Endometrial microvascular endothelial cells (primary cell): Measurements from ENCODE around the gene SLK. TPM values are rescaled to one million over a fixed set of nuclear protein-coding genes. Genes with fewer than 3 reads are reported as not detected.

Source experiments
- in situ Hi-C: cut with HindIII; loops from 2 replicates; pipeline ENCODE4 v1.10.0; 2017; ENCODE audit warnings: low sequenced_read_pairs, low pct_unique_long_range_greater_than_20kb; ENCODE audit errors: inconsistent ontology term
- total RNA-seq: library from RNA; depleted of rRNA; stranded (reverse); fragments of >200 nt; gene quantifications from one replicate; pipeline ENCODE4 v1.2.3, GENCODE V29; 2015; ENCODE audit errors: inconsistent ontology term

Gene SLK
- total RNA-seq, 1 donor from 2014 or later: 47.3 TPM

DNA sequence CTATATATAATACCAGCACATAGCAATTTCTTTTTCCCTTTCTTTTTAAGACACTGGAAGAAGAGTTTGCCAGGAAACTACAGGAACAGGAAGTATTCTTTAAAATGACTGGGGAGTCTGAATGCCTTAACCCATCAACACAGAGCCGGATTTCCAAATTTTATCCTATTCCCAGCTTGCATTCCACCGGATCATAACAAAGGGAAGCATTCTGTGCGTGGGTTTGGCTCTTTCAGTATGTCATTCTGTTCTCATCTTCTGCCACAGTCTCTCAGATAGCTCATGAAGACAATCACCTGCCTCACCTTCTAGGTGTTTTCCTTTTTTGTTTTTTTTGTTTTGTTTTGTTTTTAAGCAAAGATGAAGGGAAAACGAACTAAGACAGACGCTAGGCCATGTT lies 58.6 kb downstream of the SLK start:
- in situ Hi-C loops: no loop called here

DNA sequence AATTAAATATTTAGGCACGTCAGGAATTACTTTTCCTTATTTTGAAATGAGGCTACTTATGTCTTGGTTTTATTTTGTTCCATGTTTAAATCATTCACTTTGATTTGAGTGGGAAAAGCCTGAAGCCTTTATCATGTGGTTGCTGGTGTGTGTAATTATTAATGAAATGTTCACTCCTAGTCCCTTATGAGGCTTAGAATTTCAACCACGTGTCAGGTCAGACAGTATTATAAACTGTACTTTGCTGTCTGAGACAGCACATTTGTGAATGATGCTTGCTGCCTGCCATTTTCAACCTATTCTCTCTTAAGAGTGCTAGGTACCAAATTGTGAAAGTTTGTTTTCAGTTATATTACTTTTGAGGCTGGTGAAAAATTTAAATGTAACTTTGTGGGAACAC lies 59.8 kb downstream of the SLK start:
- in situ Hi-C loops: no loop called here

GRCh38 chr10:104028146-104028545 lies 61.2 kb downstream of the SLK start:
- in situ Hi-C loops: no loop called here

DNA sequence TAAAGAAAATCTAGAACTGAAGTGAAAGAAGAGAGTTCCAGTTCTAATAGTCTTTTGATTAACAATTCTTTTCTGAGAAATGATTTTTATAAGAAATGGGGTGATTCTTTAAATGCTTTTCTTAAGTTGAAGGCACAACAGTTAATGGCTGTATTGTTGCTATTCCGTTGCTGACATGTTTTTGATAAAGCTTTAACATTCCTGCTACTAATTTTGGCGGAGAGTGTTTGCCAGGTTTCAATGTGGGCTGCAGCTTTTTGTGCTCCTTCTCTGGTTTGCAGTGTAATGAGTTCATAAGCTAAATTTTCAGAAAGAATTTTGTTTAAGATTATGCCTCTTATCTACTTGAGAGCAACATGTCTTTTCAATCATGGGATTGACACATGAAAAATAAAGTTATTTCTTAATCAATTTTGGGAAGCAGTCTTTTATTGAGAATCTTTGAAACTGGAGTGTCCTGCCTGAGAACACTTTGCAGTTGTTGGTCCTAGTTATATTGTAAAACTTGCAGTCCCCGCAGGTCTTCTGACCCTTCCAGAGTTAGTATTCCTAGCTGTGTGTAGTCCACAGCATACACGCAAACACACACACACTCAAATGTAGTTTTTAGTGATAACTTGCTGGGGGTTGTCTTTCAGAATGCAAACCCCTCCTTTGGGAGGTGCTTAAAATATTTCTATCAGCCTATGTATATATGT lies 62.0 kb downstream of the SLK start:
- in situ Hi-C loops: no loop called here

DNA sequence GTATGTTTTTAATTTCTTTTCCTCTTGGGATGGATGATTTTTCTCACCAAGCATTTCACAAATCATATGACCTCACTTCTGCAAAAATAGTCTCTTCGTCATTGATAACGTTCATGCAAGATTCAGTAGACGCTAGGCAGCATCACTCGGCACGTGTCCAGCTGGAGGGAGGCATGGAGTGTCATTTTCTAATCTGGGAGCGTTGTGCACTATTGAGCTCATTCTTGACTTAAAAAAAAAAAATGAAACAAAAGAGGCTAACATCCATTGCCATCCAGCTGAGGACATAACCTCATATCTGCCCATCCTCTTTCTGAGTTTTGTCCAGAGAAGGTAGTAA lies 62.6 kb downstream of the SLK start:
- in situ Hi-C loops: no loop called here

DNA sequence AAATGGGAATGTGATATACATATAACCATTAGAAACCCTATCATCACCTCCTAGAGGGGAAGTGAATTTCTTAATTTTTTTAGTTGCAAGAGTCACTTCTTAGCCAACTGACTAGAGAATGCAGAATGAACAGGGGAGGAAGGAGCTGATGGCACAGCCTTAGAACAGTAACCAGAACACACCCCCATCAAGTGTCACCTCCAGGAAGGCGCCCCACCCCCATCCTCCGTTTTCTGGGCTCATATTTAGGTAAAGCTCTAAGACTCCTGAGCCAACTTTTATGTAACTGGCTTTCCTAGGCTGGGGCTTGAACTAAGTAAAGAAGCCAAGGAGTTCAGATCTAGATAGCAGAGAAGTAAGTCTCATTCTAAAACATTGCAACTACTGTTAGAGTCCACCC lies 64.7 kb downstream of the SLK start:
- in situ Hi-C loops: no loop called here

GRCh38 chr10:104032144-104032775 lies 65.3 kb downstream of the SLK start:
- in situ Hi-C loops: no loop called here

DNA sequence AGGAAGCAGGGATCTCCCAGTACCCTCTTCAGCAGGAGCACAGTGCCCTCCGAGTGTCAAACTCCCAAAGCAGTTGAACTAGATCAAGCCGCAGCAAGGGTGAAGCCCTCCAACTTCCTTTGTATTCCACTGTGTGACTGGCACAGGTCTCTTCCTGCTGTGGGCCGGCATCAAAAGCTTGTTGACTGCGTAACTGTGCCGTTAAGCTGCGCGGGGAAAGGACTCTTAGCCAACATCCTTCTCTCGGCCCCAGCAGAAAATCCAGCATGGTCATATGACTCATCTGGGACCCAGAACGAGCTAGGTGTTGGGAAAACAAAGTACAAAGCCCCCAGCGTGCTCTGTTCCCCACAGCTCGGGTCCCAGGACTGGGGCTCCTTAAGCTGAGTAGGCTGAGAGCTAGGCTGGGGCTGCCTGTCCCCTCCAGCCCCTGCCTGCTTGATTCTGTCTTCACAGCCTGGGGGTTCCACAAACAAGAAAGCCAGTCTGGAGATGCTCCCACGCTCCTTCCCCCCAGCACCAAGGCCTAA lies 66.5 kb downstream of the SLK start:
- in situ Hi-C loops: no loop called here

GRCh38 chr10:104033966-104034365 lies 67.0 kb downstream of the SLK start:
- in situ Hi-C loops: no loop called here

DNA sequence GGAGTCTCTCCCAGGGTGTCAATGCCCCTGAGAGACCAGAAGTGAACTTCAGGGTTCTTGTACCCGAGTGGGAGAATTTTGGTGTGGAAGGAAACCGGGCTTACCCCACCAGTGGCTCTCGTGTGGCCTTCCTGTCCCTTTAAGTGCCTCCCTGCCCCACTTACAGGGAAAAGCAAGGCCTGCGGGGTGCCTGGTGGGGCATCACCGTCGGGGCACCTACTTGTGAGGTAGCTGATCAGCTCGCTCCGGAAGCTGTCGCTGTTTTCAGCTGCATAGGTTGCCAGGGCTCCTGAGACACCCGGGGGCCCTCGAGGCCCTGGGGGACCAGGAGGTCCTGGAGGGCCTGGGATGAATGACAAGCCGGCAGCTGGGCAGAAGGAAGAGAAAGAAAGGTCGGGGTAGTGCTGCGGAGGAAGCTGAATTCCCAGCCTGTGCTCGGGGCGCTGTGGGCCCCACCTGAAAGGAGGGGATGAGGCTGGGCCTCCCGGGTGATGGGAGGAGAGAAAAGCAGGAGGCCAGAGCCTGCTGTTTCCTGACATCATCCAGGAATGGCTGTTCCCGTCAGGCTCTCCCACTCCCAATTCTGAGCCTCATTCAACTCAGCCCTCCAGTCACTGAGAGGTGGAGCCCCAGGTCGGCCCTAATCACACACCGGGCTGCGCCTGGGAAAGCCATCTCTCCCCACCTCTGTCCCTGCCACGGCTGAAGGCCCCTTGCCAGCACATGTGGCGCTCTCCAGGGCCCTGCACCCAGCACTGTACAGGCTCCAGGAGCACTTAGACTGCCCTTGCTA lies 67.7 kb downstream of the SLK start:
- in situ Hi-C loops: no loop called here

DNA sequence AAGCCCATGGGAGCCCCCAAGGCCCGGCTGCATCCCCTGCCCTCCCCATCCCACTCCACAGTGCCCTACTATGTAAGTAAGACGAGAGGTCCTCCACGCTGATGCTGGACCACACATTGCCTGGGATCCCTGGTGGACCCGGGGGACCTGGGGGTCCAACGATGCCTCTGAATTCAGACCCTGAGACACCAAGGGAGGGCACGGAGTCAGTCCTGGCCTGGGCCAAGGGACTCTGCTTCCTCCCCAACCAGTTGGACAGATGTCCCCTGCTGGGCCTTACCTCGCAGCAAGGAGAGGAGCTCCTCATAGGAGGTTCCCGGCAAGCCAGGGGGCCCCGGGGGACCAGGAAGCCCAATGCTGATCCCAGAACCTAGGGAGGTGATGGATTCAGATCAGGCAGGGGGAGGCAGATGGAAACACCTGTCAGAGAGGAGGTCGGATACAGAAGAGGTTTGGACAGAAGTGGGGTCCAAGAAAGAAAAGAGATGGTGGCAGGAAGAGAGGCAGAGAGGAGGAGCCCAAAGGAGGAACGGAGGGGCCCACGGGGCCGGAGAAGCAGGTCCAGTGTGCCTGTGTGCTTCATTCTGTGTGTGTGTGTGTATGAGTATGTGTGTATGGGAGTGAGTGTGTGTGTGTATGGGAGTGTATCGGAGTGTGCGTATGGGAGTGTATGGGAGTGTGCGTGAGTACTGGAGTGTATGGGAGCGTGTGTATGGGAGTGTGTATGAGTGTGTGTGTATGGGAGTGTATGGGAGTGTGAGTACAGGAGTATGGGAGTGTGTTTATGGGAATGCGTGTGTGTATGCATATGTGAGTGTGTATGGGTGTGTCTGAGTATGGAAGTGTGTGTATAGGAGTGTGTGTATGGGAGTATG lies 68.5 kb downstream of the SLK start:
- in situ Hi-C loops: no loop called here

DNA sequence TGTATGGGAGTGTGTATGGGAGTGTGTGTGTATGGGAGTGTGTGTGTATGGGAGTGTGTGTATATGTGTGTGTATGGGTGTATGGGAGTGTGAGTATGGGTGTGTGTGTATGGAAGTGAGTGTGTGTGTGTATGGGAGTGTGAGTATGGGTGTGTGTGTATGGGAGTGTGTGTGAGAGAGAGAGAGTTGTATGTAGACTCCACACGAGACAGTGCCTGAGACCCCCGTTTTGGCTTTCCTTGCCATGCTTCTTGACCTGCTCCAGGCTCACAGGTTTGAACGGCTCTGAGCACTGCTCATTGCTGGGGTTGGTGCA lies 69.1 kb downstream of the SLK start:
- in situ Hi-C loops: no loop called here

- in situ Hi-C loops: no loop called here
Observed at GRCh38 chr10:104036518-104037260, 69.7 kb downstream of the SLK start.

- in situ Hi-C loops: no loop called here
Observed at GRCh38 chr10:104037261-104037951, 70.5 kb downstream of the SLK start.

DNA sequence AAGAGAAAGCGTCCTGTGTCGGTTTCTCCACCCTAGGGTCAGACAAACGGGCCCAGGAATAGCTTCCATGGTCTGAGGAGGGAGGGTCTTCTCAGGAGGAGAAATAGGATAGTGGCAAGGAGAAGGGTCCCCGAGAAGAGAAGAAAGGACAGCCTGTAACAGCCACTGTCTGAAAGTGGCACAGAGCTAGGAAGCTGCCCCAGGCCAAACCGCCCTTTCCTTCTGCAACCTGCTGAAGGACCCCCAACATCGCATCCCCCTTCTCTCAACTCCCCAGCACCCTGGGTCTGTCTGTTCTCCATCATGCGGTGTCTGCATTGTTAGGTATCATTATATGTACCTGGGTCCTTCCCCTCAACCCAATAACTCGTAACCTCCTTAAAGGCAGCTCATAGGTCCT lies 71.6 kb downstream of the SLK start:
- in situ Hi-C loops: no loop called here

DNA sequence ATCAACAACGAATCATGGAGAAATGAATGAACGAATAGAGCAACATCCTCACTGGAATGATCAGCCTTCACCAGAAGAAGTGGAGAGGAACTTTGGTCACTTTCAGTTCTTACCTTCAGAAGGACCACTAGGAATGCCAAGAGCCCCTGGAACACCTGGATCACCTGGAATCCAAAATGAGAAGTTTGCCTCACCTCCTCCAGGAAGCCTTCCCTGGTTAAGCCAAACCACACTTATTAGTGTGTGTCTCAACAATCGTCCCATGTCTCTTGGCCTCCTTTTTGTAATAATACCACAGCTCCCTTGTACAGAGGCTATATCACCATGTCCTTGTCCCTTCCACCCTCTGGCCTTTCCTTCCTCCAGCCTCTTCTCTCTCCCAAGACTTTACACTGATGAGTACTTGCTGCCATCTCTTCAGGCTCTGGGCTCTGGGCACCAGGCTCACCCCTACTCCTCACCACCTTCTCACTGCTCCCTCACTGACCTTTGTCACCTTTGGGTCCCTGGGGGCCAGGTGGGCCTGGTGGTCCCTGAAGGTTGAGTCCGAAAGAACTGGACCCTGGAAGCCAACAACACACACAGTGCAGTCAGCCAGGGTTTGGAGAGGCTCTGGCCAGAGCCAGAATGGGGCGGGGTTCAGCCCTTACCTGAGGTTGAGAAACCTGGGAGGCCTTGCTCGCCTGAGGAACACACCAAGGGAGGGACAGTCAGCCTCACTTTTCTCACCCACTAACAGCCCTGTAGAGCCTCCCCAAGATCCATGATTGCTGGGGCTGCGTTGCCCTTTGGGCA lies 72.2 kb downstream of the SLK start:
- in situ Hi-C loops: no loop called here

GRCh38 chr10:104040382-104040781 lies 73.4 kb downstream of the SLK start:
- in situ Hi-C loops: no loop called here
